GM23338 (cell line): ENCODE results near the gene IQGAP2. TPM values are rescaled to one million over a fixed set of nuclear protein-coding genes. Genes with fewer than 3 reads are reported as not detected.

Experiments
- ATAC-seq: fragments of 200-7000 bp; cut with Tn5 transposase; 3 replicates; pipeline ENCODE4 v1.9.1; 2020
- DNase-seq: peaks from one replicate; pipeline ENCODE4 v3.0.0-alpha.2; 2015; ENCODE audit warnings: low spot score
- H2AFZ ChIP-seq: fragments of 200-600 bp; sonication (generic); 2 replicates; pipeline ENCODE4 v1.8.0; 2016; ENCODE audit warnings: antibody characterized with exemption, mild to moderate bottlenecking, moderate library complexity
- H3F3A ChIP-seq: fragments of 200-600 bp; sonication (generic); replicated peaks from 2 replicates; pipeline ENCODE4 v1.8.0; 2017; ENCODE audit warnings: antibody characterized with exemption, mixed run types, low read depth
- H3K27ac ChIP-seq: fragments of 200-600 bp; sonication (generic); 2 replicates; pipeline ENCODE4 v1.6.1; 2016; ENCODE audit warnings: low read depth
- H3K27me3 ChIP-seq: fragments of 200-600 bp; sonication (generic); 2 replicates; pipeline ENCODE4 v1.8.0; 2016; ENCODE audit warnings: mild to moderate bottlenecking, mixed run types, moderate library complexity; ENCODE audit not compliant: insufficient read depth
- H3K36me3 ChIP-seq: fragments of 200-600 bp; sonication (generic); 2 replicates; pipeline ENCODE4 v1.8.0; 2016; ENCODE audit warnings: mild to moderate bottlenecking; ENCODE audit not compliant: insufficient read depth
- H3K4me1 ChIP-seq: fragments of 200-600 bp; sonication (generic); 2 replicates; pipeline ENCODE4 v1.8.0; 2016; ENCODE audit warnings: mild to moderate bottlenecking, moderate library complexity; ENCODE audit not compliant: insufficient read depth
- H3K4me2 ChIP-seq: fragments of 200-600 bp; sonication (generic); 2 replicates; pipeline ENCODE4 v1.7.1; 2017; ENCODE audit warnings: mixed run types
- H3K4me3 ChIP-seq: fragments of 200-600 bp; sonication (generic); 2 replicates; pipeline ENCODE4 v1.6.1; 2016; ENCODE audit warnings: mixed run types
- H3K79me2 ChIP-seq: fragments of 200-600 bp; sonication (generic); replicated peaks from 2 replicates; pipeline ENCODE4 v1.8.0; 2017; ENCODE audit warnings: mild to moderate bottlenecking; ENCODE audit not compliant: insufficient read depth
- H3K9me2 ChIP-seq: fragments of 200-600 bp; sonication (generic); 2 replicates; pipeline ENCODE4 v1.8.0; 2017; ENCODE audit not compliant: insufficient read depth
- H4K20me1 ChIP-seq: fragments of 200-600 bp; sonication (generic); replicated peaks from 2 replicates; pipeline ENCODE4 v1.8.0; 2017; ENCODE audit warnings: mild to moderate bottlenecking; ENCODE audit not compliant: insufficient read depth
- H3K27ac Mint-ChIP-seq: 2 replicates; pipeline ENCODE4 v1.8.0; 2020; ENCODE audit warnings: inconsistent platforms, mild to moderate bottlenecking, moderate library complexity, mixed read lengths
- H3K27me3 Mint-ChIP-seq: 3 replicates; pipeline ENCODE4 v1.8.0; 2022; ENCODE audit warnings: low read depth, mild to moderate bottlenecking, moderate library complexity, mixed read lengths, inconsistent platforms; ENCODE audit not compliant: insufficient read depth, poor library complexity
- H3K36me3 Mint-ChIP-seq: 3 replicates; pipeline ENCODE4 v1.8.0; 2021; ENCODE audit warnings: low read depth, mild to moderate bottlenecking, inconsistent platforms, moderate library complexity, mixed read lengths
- H3K4me1 Mint-ChIP-seq: 3 replicates; pipeline ENCODE4 v1.8.0; 2020; ENCODE audit warnings: mild to moderate bottlenecking, inconsistent platforms, mixed read lengths
- H3K4me3 Mint-ChIP-seq: 3 replicates; pipeline ENCODE4 v1.8.0; 2021; ENCODE audit warnings: moderate library complexity, mild to moderate bottlenecking, inconsistent platforms, mixed read lengths
- H3K9me3 Mint-ChIP-seq: 3 replicates; pipeline ENCODE4 v1.8.0; 2020; ENCODE audit warnings: moderate library complexity, mild to moderate bottlenecking, inconsistent platforms, mixed read lengths
- CREB1 ChIP-seq: fragments of 250-450 bp; sonication (Bioruptor Pico); IDR thresholded peaks from 2 replicates; pipeline ENCODE4 v1.5.0; 2020; ENCODE audit warnings: low read depth, mild to moderate bottlenecking, moderate library complexity
- EZH2phosphoT487 ChIP-seq: fragments of 200-600 bp; sonication (generic); IDR thresholded peaks from one replicate; pipeline ENCODE4 v1.8.1; 2018; ENCODE audit warnings: antibody characterized with exemption; ENCODE audit not compliant: unreplicated experiment
- JUNB ChIP-seq: IDR thresholded peaks from one replicate; pipeline ENCODE4 v1.6.1; 2016; ENCODE audit warnings: antibody characterized with exemption; ENCODE audit not compliant: unreplicated experiment
- NANOG ChIP-seq: IDR thresholded peaks from 2 replicates; pipeline ENCODE4 v1.6.1; 2016; ENCODE audit warnings: antibody characterized with exemption, borderline replicate concordance
- POLR2AphosphoS5 ChIP-seq: IDR thresholded peaks from 2 replicates; pipeline ENCODE4 v1.6.1; 2016; ENCODE audit warnings: antibody characterized with exemption, low read depth
- STAT1 ChIP-seq: IDR thresholded peaks from one replicate; pipeline ENCODE4 v1.6.1; 2016; ENCODE audit warnings: antibody characterized with exemption; ENCODE audit not compliant: unreplicated experiment
- ZNF114 ChIP-seq: fragments of 250-450 bp; sonication (Bioruptor Pico); IDR thresholded peaks from 2 replicates; pipeline ENCODE4 v1.5.0; 2020; ENCODE audit warnings: mild to moderate bottlenecking, moderate library complexity
- ZNF331 ChIP-seq: fragments of 250-450 bp; sonication (Bioruptor Pico); IDR thresholded peaks from 2 replicates; pipeline ENCODE4 v1.5.0; 2020; ENCODE audit warnings: low read depth, mild to moderate bottlenecking, moderate library complexity
- polyA plus RNA-seq: library from polyadenylated mRNA; unstranded; fragments of >200 nt; fragmentation: Nextera tagmentation; extraction: Ambion mirVana; gene quantifications from 2 replicates; pipeline ENCODE4 v1.2.1, GENCODE V29; 2016
- total RNA-seq: library from RNA; depleted of rRNA; stranded (reverse); fragments of >200 nt; shearing (Covaris generic); gene quantifications from 2 replicates; pipeline ENCODE4 v1.2.3, GENCODE V29; 2014
- TF ChIP-seq, protein P1 (sequence below): IDR thresholded peaks from 2 replicates; pipeline ENCODE4 v1.6.1; 2016; ENCODE audit warnings: antibody characterized with exemption
- TF ChIP-seq, protein P2 (sequence below): IDR thresholded peaks from one replicate; pipeline ENCODE4 v1.6.1; 2018; ENCODE audit warnings: antibody characterized with exemption; ENCODE audit not compliant: unreplicated experiment
- TF ChIP-seq, protein P3 (sequence below), 2 experiments: fragments of 200-600 bp in 1 of 2; sonication (generic) in 1 of 2; conservative IDR thresholded peaks; 2 replicates each; pipeline versions ENCODE4 v1.5.1 to v1.6.1; 2016 to 2017; ENCODE audit warnings: antibody characterized with exemption in 2 of 2, low read depth in 2 of 2, mild to moderate bottlenecking in 2 of 2, moderate library complexity in 1 of 2
- TF ChIP-seq, protein P4 (sequence below): fragments of 250-450 bp; sonication (Bioruptor Pico); IDR thresholded peaks from 2 replicates; pipeline ENCODE4 v1.5.0; 2020; ENCODE audit warnings: mild to moderate bottlenecking, moderate library complexity

The IQGAP2 gene
- total and polyA plus RNA-seq, 2 experiments from 2014 or later, result 60.0 to 86.5 TPM

DNA sequence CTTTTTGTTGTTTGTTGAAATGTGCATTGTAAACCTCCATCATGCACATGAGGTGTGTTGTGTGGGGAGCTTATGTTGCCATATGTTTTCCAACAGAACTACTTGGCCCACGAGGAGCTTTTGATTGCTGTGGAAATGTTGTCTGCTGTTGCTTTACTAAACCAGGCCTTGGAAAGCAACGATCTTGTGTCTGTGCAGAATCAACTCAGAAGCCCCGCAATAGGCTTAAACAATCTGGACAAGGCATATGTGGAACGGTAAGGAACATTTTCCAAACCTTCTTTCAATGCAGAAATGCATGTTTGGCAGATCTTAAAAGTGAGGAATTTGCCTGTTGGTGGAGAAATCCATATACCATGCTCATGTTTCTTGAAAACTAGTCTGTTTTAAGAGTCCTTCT, 197.6 kb downstream of the IQGAP2 start:
- no peak overlapping the region for H2AFZ ChIP-seq
- no peaks in the 10 kb centered on the region for H3K79me2 ChIP-seq
- H3K27ac ChIP-seq, result no peak overlapping the region
- no peaks in the 10 kb centered on the region for H3K36me3 ChIP-seq
- no peaks in the 10 kb centered on the region for H3K9me2 ChIP-seq
- no peak overlapping the region for H3K4me2 ChIP-seq
- DNase-seq (no peak), ATAC-seq (no peak)
- H3F3A ChIP-seq, result no peaks in the 10 kb centered on the region
- peaks cover 15% of the 10 kb centered on the region for H3K36me3 Mint-ChIP-seq
- H3K4me1 ChIP-seq, result no peaks in the 10 kb centered on the region
- H3K27me3 ChIP-seq, result no peaks in the 10 kb centered on the region
- H4K20me1 ChIP-seq, result no peaks in the 10 kb centered on the region; the same call in 1 of the 2 replicates
- TF ChIP-seq, protein P1, sequence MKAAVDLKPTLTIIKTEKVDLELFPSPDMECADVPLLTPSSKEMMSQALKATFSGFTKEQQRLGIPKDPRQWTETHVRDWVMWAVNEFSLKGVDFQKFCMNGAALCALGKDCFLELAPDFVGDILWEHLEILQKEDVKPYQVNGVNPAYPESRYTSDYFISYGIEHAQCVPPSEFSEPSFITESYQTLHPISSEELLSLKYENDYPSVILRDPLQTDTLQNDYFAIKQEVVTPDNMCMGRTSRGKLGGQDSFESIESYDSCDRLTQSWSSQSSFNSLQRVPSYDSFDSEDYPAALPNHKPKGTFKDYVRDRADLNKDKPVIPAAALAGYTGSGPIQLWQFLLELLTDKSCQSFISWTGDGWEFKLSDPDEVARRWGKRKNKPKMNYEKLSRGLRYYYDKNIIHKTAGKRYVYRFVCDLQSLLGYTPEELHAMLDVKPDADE, result no peak
- TF ChIP-seq, protein P2, sequence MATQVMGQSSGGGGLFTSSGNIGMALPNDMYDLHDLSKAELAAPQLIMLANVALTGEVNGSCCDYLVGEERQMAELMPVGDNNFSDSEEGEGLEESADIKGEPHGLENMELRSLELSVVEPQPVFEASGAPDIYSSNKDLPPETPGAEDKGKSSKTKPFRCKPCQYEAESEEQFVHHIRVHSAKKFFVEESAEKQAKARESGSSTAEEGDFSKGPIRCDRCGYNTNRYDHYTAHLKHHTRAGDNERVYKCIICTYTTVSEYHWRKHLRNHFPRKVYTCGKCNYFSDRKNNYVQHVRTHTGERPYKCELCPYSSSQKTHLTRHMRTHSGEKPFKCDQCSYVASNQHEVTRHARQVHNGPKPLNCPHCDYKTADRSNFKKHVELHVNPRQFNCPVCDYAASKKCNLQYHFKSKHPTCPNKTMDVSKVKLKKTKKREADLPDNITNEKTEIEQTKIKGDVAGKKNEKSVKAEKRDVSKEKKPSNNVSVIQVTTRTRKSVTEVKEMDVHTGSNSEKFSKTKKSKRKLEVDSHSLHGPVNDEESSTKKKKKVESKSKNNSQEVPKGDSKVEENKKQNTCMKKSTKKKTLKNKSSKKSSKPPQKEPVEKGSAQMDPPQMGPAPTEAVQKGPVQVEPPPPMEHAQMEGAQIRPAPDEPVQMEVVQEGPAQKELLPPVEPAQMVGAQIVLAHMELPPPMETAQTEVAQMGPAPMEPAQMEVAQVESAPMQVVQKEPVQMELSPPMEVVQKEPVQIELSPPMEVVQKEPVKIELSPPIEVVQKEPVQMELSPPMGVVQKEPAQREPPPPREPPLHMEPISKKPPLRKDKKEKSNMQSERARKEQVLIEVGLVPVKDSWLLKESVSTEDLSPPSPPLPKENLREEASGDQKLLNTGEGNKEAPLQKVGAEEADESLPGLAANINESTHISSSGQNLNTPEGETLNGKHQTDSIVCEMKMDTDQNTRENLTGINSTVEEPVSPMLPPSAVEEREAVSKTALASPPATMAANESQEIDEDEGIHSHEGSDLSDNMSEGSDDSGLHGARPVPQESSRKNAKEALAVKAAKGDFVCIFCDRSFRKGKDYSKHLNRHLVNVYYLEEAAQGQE, result no peak
- TF ChIP-seq STAT1, result no peak
- TF ChIP-seq EZH2phosphoT487, result no peak
- no peak for TF ChIP-seq POLR2AphosphoS5
- TF ChIP-seq NANOG, result no peak
- no peak for TF ChIP-seq JUNB
- no peak for TF ChIP-seq ZNF114 (CRISPR knock-in tag)
- no peak for TF ChIP-seq ZNF331 (CRISPR knock-in tag)
- TF ChIP-seq, protein P3, sequence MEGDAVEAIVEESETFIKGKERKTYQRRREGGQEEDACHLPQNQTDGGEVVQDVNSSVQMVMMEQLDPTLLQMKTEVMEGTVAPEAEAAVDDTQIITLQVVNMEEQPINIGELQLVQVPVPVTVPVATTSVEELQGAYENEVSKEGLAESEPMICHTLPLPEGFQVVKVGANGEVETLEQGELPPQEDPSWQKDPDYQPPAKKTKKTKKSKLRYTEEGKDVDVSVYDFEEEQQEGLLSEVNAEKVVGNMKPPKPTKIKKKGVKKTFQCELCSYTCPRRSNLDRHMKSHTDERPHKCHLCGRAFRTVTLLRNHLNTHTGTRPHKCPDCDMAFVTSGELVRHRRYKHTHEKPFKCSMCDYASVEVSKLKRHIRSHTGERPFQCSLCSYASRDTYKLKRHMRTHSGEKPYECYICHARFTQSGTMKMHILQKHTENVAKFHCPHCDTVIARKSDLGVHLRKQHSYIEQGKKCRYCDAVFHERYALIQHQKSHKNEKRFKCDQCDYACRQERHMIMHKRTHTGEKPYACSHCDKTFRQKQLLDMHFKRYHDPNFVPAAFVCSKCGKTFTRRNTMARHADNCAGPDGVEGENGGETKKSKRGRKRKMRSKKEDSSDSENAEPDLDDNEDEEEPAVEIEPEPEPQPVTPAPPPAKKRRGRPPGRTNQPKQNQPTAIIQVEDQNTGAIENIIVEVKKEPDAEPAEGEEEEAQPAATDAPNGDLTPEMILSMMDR (conservative IDR thresholded peaks at IDR 0.05; ENCODE audit: low read depth in 2 of 2), result no peak
- no peak for TF ChIP-seq CREB1 (CRISPR knock-in tag)
- TF ChIP-seq, protein P4, sequence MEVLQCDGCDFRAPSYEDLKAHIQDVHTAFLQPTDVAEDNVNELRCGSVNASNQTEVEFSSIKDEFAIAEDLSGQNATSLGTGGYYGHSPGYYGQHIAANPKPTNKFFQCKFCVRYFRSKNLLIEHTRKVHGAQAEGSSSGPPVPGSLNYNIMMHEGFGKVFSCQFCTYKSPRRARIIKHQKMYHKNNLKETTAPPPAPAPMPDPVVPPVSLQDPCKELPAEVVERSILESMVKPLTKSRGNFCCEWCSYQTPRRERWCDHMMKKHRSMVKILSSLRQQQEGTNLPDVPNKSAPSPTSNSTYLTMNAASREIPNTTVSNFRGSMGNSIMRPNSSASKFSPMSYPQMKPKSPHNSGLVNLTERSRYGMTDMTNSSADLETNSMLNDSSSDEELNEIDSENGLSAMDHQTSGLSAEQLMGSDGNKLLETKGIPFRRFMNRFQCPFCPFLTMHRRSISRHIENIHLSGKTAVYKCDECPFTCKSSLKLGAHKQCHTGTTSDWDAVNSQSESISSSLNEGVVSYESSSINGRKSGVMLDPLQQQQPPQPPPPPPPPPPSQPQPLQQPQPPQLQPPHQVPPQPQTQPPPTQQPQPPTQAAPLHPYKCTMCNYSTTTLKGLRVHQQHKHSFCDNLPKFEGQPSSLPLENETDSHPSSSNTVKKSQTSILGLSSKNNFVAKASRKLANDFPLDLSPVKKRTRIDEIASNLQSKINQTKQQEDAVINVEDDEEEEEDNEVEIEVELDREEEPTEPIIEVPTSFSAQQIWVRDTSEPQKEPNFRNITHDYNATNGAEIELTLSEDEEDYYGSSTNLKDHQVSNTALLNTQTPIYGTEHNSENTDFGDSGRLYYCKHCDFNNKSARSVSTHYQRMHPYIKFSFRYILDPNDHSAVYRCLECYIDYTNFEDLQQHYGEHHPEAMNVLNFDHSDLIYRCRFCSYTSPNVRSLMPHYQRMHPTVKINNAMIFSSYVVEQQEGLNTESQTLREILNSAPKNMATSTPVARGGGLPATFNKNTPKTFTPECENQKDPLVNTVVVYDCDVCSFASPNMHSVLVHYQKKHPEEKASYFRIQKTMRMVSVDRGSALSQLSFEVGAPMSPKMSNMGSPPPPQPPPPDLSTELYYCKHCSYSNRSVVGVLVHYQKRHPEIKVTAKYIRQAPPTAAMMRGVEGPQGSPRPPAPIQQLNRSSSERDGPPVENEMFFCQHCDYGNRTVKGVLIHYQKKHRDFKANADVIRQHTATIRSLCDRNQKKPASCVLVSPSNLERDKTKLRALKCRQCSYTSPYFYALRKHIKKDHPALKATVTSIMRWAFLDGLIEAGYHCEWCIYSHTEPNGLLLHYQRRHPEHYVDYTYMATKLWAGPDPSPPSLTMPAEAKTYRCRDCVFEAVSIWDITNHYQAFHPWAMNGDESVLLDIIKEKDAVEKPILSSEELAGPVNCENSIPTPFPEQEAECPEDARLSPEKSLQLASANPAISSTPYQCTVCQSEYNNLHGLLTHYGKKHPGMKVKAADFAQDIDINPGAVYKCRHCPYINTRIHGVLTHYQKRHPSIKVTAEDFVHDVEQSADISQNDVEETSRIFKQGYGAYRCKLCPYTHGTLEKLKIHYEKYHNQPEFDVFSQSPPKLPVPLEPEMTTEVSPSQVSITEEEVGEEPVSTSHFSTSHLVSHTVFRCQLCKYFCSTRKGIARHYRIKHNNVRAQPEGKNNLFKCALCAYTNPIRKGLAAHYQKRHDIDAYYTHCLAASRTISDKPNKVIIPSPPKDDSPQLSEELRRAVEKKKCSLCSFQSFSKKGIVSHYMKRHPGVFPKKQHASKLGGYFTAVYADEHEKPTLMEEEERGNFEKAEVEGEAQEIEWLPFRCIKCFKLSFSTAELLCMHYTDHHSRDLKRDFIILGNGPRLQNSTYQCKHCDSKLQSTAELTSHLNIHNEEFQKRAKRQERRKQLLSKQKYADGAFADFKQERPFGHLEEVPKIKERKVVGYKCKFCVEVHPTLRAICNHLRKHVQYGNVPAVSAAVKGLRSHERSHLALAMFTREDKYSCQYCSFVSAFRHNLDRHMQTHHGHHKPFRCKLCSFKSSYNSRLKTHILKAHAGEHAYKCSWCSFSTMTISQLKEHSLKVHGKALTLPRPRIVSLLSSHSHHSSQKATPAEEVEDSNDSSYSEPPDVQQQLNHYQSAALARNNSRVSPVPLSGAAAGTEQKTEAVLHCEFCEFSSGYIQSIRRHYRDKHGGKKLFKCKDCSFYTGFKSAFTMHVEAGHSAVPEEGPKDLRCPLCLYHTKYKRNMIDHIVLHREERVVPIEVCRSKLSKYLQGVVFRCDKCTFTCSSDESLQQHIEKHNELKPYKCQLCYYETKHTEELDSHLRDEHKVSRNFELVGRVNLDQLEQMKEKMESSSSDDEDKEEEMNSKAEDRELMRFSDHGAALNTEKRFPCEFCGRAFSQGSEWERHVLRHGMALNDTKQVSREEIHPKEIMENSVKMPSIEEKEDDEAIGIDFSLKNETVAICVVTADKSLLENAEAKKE (CRISPR knock-in tag), result no peak
- H3K27me3 Mint-ChIP-seq, result no peaks in the 10 kb centered on the region
- H3K27ac Mint-ChIP-seq, result no peak overlapping the region
- no peaks in the 10 kb centered on the region for H3K9me3 Mint-ChIP-seq
- H3K4me1 Mint-ChIP-seq, result no peaks in the 10 kb centered on the region
- no peak overlapping the region for H3K4me3 ChIP-seq
- no peak overlapping the region for H3K4me3 Mint-ChIP-seq
